Neural progenitor cell (in vitro differentiated cells): ENCODE measurements around the gene CYP11A1.

Experiments used
- CTCF ChIP-seq: fragments of 200-600 bp; sonication (generic); IDR thresholded peaks from 2 replicates; pipeline ENCODE4 v1.5.1; 2017; ENCODE audit warnings: antibody characterized with exemption, mild to moderate bottlenecking
- EZH2 ChIP-seq: fragments of 200-600 bp; sonication (generic); IDR thresholded peaks from 2 replicates; pipeline ENCODE4 v1.6.1; 2017; ENCODE audit warnings: antibody characterized with exemption, mild to moderate bottlenecking, moderate library complexity
- EZH2phosphoT487 ChIP-seq: fragments of 200-600 bp; sonication (generic); IDR thresholded peaks from 2 replicates; pipeline ENCODE4 v1.6.1; 2017; ENCODE audit warnings: antibody characterized with exemption

- TF ChIP-seq CTCF (no peak), EZH2 (no peak), EZH2phosphoT487 (no peak)
These were observed 11.4 kb upstream of the CYP11A1 start for GRCh38 chr15:74378848-74379247.
